Measurements from ENCODE around the gene KLHL29. TPM values are rescaled to one million over a fixed set of nuclear protein-coding genes. Genes with fewer than 3 reads are reported as not detected.

KLHL29 gene
- total RNA-seq, 4 donors from 2014 or later: 39.6 to 52.0 (median 40.4) TPM

DNA sequence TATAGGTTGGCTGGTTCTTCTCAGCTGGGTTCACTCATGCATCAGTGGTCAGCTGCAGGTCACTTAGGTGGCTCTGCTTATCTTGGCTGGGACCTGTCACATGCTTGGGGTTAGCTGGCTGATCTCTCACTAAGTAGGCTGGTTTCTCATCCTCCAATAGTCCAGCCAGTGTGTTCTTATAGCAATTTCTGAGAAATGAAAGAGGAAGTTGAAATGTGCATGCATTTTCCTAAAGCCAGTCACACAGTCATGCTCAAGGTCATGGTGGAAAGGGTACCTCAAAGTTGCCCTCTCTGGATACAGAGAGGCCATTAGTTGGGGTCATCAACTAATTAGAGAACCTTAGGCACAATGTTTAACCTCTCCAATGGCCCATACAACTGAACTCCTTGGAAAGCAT, 64.4 kb downstream of the KLHL29 start:
- no peak overlapping the region for H3K4me3 ChIP-seq
- TF ChIP-seq POLR2A (IDR thresholded peaks at IDR 0.05): no peak
- TF ChIP-seq, protein P1, sequence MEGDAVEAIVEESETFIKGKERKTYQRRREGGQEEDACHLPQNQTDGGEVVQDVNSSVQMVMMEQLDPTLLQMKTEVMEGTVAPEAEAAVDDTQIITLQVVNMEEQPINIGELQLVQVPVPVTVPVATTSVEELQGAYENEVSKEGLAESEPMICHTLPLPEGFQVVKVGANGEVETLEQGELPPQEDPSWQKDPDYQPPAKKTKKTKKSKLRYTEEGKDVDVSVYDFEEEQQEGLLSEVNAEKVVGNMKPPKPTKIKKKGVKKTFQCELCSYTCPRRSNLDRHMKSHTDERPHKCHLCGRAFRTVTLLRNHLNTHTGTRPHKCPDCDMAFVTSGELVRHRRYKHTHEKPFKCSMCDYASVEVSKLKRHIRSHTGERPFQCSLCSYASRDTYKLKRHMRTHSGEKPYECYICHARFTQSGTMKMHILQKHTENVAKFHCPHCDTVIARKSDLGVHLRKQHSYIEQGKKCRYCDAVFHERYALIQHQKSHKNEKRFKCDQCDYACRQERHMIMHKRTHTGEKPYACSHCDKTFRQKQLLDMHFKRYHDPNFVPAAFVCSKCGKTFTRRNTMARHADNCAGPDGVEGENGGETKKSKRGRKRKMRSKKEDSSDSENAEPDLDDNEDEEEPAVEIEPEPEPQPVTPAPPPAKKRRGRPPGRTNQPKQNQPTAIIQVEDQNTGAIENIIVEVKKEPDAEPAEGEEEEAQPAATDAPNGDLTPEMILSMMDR (IDR thresholded peaks at IDR 0.05): no peak
- TF ChIP-seq EP300 (IDR thresholded peaks at IDR 0.05): no peak
- H3K36me3 ChIP-seq: no peaks in the 10 kb centered on the region
- H3K27ac ChIP-seq: peak overlapping the region in 3 of 4 donors; percentile 47 to 87 (median 84)
- DNase-seq (ENCODE audit: low spot score in 2 of 2): no peak
- H3K27me3 ChIP-seq: no peaks in the 10 kb centered on the region
- peaks cover 0 to 64% (median 38%) of the 10 kb centered on the region in 4 donors for H3K4me1 ChIP-seq
- no peaks in the 10 kb centered on the region for H3K9me3 ChIP-seq

DNA sequence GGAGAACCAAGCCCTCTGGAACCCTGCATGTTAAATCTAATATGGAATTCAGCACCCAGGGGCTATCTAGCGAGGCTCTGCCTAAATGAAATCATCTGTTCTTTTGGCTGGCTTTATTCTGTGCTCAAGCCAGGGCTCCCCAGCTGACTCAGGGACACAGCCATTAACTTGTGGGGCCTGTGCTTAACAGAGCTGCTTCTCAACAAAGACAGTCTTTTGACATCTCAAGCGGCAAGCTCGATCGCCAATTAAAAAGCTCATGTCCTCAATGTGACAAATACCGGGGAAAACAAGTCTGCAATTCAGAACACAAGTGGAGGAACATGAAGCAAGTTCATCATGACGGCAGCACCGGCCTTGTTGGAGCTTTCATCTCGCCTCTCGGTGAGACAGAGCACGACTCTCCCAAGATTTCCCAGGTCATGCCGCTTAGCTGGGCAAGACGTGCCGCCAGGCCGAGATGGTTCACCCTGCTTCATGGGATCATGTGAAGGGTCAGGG, 64.9 kb downstream of the KLHL29 start:
- H3K4me3 ChIP-seq: no peak overlapping the region
- TF ChIP-seq POLR2A (IDR thresholded peaks at IDR 0.05) (no peak), EP300 (IDR thresholded peaks at IDR 0.05) (peak in 1 of 2 donors; percentile 57)
- no peaks in the 10 kb centered on the region for H3K36me3 ChIP-seq
- peak overlapping the region in 3 of 4 donors; percentile 47 to 87 (median 84) for H3K27ac ChIP-seq
- peaks cover 0 to 67% (median 38%) of the 10 kb centered on the region in 4 donors for H3K4me1 ChIP-seq
- no peaks in the 10 kb centered on the region for H3K27me3 ChIP-seq
- 51 to 53% methylated on average over 14 of the region's 14 CpGs for WGBS, 2 donors
- no peaks in the 10 kb centered on the region for H3K9me3 ChIP-seq
- no peak for DNase-seq (ENCODE audit: low spot score in 2 of 2)

DNA sequence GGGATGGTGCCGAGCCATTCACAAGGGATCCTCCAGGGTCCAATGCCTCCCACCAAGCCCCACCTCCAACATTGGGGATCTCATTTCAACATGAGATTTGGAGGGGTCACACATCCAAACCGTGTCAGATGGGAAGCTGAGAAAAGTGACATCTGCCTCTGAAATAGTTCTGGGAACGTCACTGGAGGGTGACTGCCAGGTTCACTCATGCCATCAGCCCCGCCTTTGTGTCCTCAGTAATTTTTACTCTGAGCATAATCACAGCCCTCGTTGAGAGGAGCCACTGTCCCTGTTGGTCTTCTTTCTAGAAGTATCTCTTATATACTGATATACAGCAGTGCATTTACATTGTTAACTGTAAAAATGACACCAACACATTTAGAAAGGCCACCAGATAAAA, 67.4 kb downstream of the KLHL29 start:
- H3K4me1 ChIP-seq: peaks cover 0 to 79% (median 40%) of the 10 kb centered on the region in 4 donors
- no peaks in the 10 kb centered on the region for H3K9me3 ChIP-seq
- TF ChIP-seq, protein P1 (IDR thresholded peaks at IDR 0.05): no peak
- no peak for TF ChIP-seq EP300 (IDR thresholded peaks at IDR 0.05)
- no peak for TF ChIP-seq POLR2A (IDR thresholded peaks at IDR 0.05)
- H3K36me3 ChIP-seq: no peaks in the 10 kb centered on the region
- peak overlapping the region in 3 of 4 donors; percentile 35 to 87 (median 84) for H3K27ac ChIP-seq
- no peak for DNase-seq (ENCODE audit: low spot score in 2 of 2)
- no peak overlapping the region for H3K4me3 ChIP-seq
- 56 to 62% methylated on average over 5 of the region's 5 CpGs for WGBS, 2 donors
- no peaks in the 10 kb centered on the region for H3K27me3 ChIP-seq

DNA sequence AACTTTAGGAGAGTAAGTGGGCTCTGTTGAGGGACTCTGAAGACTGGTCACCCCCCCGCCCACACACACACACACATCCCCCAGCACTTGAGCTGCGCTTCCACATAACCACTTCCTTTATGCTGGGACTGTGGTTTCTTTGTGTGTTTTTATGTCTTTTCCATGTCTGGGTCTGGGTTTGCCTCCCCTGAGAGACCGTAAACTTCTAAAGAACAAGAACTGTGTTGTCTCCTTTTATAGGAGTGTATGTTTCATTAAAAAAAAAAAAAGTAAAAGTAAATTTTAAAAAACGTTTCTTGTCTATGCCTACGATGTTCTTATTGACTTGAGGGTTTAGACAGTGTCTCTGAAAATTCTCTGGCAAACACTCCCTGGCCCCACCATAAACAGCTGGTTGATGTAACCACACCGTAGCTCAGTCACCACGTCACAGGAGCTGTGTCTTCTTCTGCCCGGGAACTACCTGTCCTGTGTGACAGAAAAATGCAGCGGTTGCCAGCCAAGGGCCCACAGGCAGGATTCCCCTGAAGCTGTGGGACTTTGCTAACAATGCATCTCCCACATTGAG, 68.0 kb downstream of the KLHL29 start:
- no peaks in the 10 kb centered on the region for H3K9me3 ChIP-seq
- no peak overlapping the region for H3K4me3 ChIP-seq
- no peaks in the 10 kb centered on the region for H3K36me3 ChIP-seq
- TF ChIP-seq, protein P1 (IDR thresholded peaks at IDR 0.05): no peak
- TF ChIP-seq POLR2A (IDR thresholded peaks at IDR 0.05) (no peak), EP300 (IDR thresholded peaks at IDR 0.05) (peak in 1 of 2 donors; percentile 39)
- H3K4me1 ChIP-seq: peaks cover 0 to 80% (median 40%) of the 10 kb centered on the region in 4 donors
- peak overlapping the region; percentile 59 to 87 (median 81) for H3K27ac ChIP-seq
- no peak for DNase-seq (ENCODE audit: low spot score in 2 of 2)
- 21 to 25% methylated on average over 9 of the region's 9 CpGs for WGBS, 2 donors
- H3K27me3 ChIP-seq: no peaks in the 10 kb centered on the region

DNA sequence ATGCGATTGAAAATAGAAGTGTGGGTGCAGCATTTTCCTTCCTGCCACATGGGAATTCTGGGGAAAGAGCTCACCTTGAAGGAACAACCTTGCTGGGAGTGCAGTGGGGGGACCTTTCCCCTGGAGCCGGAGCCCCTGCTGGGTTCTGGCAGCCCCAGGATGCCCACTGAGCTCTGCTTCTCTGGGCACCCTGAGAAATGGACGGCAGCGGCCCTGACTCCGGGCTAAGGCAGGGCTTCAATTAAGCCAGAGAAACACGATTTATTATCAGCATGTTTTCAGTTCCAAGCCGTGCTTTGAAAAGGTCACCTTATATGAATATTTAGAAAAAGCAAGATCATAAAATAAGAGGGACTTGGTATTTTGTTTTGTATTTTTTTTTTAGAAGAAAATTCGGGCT, 68.5 kb downstream of the KLHL29 start:
- H3K36me3 ChIP-seq: no peaks in the 10 kb centered on the region
- no peaks in the 10 kb centered on the region for H3K27me3 ChIP-seq
- no peak for TF ChIP-seq POLR2A (IDR thresholded peaks at IDR 0.05)
- TF ChIP-seq, protein P1 (IDR thresholded peaks at IDR 0.05): no peak
- no peak for TF ChIP-seq EP300 (IDR thresholded peaks at IDR 0.05)
- peaks cover 0 to 77% (median 40%) of the 10 kb centered on the region in 4 donors for H3K4me1 ChIP-seq
- WGBS, 2 donors: 33 to 42% methylated on average over 8 of the region's 8 CpGs
- H3K4me3 ChIP-seq: no peak overlapping the region
- H3K9me3 ChIP-seq: no peaks in the 10 kb centered on the region
- peak overlapping the region; percentile 59 to 87 (median 81) for H3K27ac ChIP-seq
- DNase-seq (ENCODE audit: low spot score in 2 of 2): no peak

Data from tibial nerve (tissue), 4 donors.